HG03039 (cell line): ENCODE data around the gene GAPT.

ENCODE experiments used
- ATAC-seq: cut with Tn5 transposase; IDR thresholded peaks from one replicate; pipeline ENCODE4 v1.9.1; 2021; ENCODE audit warnings: mild to moderate bottlenecking, moderate library complexity; ENCODE audit not compliant: unreplicated experiment

Gene GAPT

GRCh38 chr5:58460732-58461286 is 30.4 kb upstream of the GAPT start:
- peak; percentile 68 for ATAC-seq

GRCh38 chr5:58462154-58462553 is 29.1 kb upstream of the GAPT start:
- no peak for ATAC-seq

DNA sequence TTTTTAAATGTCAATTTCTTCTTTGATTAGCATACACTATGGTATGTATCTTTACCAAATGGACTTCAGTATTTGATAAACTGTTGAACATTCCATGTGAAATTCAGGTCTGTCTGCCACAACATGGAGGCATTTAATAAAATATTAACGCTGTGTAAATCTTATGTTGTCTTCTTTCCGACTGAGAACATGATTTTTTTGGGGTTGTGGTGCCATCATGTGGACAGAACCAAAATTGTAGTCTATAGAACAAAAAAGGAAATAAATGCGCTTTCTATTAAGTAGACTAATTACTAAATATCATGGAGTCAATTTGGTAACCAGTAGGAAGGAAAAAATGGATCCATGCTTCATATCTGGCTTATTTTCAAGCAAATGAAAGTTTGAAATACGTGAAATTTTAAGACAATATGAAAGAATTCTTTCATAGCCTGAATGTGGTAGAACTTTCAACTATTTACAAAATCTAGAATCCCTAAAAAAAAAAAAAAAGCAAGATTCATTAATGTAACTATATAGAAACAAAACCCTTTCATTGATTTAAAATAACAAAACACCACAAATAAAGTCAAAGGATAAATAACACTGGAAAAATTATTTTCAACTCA is 28.5 kb upstream of the GAPT start:
- no peak for ATAC-seq

GRCh38 chr5:58466939-58467338 is 24.3 kb upstream of the GAPT start:
- peak; percentile 99 for ATAC-seq

DNA sequence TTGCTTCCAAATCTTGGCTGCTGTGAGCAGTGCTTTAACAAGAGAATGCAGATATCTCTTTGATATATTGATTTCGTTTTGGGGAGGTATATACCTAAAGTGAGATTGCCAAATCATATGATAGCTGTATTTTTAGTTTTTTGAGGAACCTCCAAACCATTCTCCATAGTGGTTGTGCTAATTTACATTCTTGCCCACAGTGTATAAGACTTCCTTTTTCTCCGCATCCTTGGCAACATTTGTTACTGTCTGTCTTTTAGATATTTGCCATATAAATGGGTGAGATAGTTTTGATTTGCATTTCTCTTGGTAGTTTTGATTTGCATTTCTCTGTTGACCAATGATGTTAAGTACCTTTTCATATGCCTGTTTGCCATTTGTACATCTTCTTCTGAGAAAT is 21.3 kb upstream of the GAPT start:
- no peak for ATAC-seq

DNA sequence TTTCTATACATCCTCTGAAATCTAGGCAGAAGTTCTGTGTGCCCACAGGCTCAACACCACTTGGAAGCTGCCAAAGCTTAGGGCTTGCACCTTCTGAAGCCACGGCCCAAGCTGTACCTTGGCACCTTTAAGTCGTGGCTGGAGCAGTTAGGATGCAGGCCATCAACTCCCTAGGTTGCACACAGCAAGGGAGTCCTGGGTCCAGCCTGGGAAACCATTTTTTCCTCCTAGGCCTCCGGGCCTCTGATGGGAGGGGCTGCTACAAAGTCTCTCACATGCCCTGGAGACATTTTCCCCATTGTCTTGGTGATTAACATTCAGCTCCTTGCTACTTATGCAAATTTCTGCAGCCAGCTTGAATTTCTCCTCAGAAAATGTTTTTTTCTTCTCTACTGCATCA is 15.8 kb upstream of the GAPT start:
- no peak for ATAC-seq

- ATAC-seq: no peak
Observed at GRCh38 chr5:58477760-58478376, 13.4 kb upstream of the GAPT start.

DNA sequence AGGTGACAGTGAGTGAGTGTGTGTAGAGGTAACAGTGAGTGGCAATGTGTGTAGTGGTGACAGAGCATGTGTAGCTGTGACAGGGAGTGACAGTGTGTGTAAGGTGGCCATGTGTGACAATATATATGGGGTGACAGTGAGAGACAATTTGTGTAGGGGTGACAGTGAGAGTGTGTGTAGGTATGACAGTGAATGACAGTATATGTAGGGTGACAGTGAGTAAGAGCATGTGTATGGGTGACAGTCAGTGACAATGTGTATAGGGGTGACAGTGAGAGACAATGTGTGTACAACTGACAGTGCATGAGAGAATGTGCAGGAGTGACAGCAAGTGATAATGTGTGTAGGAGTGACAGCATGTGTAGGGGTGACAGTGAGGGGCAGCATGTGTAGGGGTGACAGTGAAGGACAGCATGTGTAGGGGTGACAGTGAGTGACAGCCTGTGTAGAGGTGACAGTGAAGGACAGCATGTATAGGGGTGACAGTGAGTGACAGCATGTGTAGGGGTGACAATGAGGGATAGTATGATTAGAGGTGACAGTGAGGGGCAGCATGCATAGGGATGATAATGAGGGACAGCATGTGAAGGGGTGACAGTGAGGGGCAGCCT is 10.1 kb upstream of the GAPT start:
- no peak for ATAC-seq

GRCh38 chr5:58481828-58482227 is 9.4 kb upstream of the GAPT start:
- no peak for ATAC-seq

- ATAC-seq: no peak
Observed at GRCh38 chr5:58482536-58482935, 8.7 kb upstream of the GAPT start.

DNA sequence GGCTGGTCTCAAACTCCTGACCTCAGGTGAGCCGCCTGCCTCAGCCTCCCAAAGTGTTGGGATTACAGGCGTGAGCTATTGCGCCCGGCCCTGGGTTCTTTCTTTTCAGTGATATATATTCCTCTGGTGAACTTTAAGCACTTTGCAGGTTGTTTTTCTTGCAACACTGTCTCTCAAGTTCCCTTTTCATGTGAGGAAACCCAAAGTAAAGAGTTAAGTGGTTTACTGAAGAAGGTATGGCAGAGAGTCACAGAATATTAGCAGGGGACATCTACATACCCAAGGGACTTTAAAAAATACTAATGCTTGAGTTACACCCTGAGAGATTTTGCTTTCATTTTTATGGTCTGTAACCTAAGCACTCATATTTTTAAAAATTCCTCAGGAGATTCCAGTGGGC is 6.7 kb upstream of the GAPT start:
- ATAC-seq: no peak

GRCh38 chr5:58486290-58486689 is 4.9 kb upstream of the GAPT start:
- no peak for ATAC-seq

- ATAC-seq: peak; percentile 50
Observed at GRCh38 chr5:58490402-58491050, 709 bp upstream of the GAPT start.

- ATAC-seq: no peak
Observed at GRCh38 chr5:58493141-58493540, 1.9 kb downstream of the GAPT start.

DNA sequence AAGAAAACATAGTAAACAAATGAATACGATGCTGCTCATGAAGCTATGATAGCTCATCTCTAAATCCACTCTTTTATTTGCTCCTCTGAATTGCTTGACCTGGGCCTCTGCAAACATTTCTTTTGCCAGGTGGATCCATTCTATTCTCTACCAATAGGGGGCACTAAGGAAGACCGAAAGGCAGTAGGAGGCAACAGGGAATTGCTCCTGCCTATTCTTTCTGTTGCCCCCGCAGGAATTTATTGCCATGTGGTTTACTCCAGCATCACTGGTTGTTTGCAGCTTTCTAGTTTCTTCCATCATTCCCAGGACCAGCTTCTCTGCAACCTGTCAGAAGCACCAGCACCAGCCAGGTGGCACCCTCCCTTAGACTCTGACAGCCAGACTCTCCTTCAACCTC is 5.3 kb downstream of the GAPT start:
- no peak for ATAC-seq

DNA sequence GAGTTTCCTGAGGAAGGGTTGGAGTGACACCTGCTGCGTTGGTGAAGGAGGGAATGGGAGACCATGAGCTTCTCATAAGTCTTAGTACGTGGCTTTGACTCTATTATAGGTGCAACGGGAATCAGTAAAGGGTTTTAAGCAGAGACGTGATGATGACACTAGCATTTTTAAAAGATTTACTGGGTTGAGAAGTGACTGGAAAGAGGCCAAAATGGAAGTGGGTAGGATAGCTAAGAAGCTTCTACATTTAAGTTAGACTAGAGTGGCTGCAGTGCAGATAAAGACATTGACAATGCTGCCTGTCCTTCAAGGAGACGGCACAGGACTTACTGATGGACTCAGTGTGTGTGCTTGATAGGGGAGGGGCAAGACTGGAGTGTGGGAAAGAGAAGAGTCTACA is 6.2 kb downstream of the GAPT start:
- ATAC-seq: no peak

GRCh38 chr5:58497921-58498320 is 6.7 kb downstream of the GAPT start:
- no peak for ATAC-seq

DNA sequence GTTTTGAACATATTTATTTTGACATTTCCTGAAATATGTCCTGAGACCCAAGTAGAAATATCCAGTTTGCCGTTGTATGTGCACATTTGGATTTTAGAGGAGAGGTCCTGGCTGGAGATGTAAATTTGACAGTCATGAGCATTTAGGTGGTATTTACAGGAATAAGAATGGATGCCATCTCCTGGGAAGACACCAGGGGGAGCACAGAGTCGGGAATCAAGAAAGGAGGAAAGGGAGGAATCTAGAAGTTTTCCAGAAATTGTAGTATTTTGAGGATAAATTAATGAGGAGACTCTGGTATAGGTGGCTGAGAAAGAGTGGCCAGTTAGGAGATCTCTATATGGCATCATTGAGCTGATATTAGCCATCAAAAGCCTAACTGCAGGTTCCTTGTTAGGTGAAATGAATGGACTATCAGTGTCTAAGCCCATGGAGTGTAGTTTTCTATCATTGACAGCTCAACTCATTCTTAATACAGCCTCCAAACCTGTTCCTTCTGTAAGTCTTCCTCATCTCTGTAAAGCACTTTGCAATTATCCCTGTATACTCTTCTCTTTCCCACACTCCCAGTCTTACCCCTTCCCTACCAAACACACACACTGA is 7.2 kb downstream of the GAPT start:
- no peak for ATAC-seq

- ATAC-seq: no peak
Observed at GRCh38 chr5:58499231-58499630, 8.0 kb downstream of the GAPT start.

GRCh38 chr5:58499941-58500340 is 8.7 kb downstream of the GAPT start:
- ATAC-seq: no peak

DNA sequence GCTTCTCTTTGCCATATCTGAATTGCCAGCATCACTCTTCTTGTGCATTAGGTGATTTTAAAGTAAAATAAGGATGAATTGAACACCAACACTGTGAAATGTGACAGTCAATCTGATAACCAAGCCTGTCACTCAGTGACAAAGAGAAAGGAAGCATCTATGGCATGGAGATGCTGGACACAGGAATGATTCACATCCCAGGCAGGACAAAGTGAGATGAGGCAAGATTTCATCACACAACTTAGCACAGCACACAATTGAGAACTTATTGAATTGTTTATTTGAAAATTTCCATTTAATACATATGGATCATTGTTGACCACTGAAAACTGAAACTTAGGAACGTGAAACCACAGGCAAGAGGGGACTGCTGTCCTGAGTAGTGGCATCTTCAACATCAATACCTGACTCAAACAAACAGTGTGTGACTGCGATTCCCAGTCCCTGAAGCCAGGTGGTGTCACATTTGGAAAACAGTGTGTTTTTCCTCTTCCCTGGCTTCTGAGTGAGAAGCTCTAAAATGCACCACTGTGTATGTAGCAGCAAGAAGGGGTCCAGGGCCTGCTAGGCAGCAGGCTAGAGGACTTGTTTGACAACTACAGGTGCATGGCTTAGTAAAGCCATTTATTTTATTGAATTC is 10.7 kb downstream of the GAPT start:
- ATAC-seq: no peak
